Measurements from ENCODE around the gene HOXC11.

HOXC11 gene

GRCh38 chr12:54001283-54002187 lies 28.6 kb downstream of the HOXC11 start:
- no peak for TF ChIP-seq CTCF (IDR thresholded peaks at IDR 0.05)
- H3K27me3 ChIP-seq, result peaks cover 100% of the 10 kb centered on the region
- H3K36me3 ChIP-seq, result no peaks in the 10 kb centered on the region
- no peaks in the 10 kb centered on the region for H3K9me3 ChIP-seq
- peaks cover 5 to 17% of the 10 kb centered on the region in 2 experiments for H3K4me1 ChIP-seq (ENCODE audit: control insufficient read depth in 1 of 2, insufficient read depth in 1 of 2, low read depth in 1 of 2, low read length in 1 of 2)
- H3K4me3 ChIP-seq (ENCODE audit: low read depth in 1 of 2, low read length in 1 of 2), result no peak overlapping the region
- H3K27ac ChIP-seq, result no peak overlapping the region

GRCh38 chr12:54002278-54002914 lies 29.5 kb downstream of the HOXC11 start:
- H3K4me3 ChIP-seq (ENCODE audit: low read depth in 1 of 2, low read length in 1 of 2), result no peak overlapping the region
- H3K27ac ChIP-seq, result no peak overlapping the region
- no peaks in the 10 kb centered on the region for H3K36me3 ChIP-seq
- H3K9me3 ChIP-seq, result no peaks in the 10 kb centered on the region
- TF ChIP-seq CTCF (IDR thresholded peaks at IDR 0.05), result no peak
- H3K27me3 ChIP-seq, result peaks cover 100% of the 10 kb centered on the region
- H3K4me1 ChIP-seq (ENCODE audit: control insufficient read depth in 1 of 2, insufficient read depth in 1 of 2, low read depth in 1 of 2, low read length in 1 of 2), result peaks cover 13 to 25% of the 10 kb centered on the region in 2 experiments

GRCh38 chr12:54002915-54003389 lies 30.0 kb downstream of the HOXC11 start:
- H3K27ac ChIP-seq, result no peak overlapping the region
- H3K4me3 ChIP-seq (ENCODE audit: low read depth in 1 of 2, low read length in 1 of 2), result no peak overlapping the region
- peaks cover 100% of the 10 kb centered on the region for H3K27me3 ChIP-seq
- TF ChIP-seq CTCF (IDR thresholded peaks at IDR 0.05), result no peak
- no peaks in the 10 kb centered on the region for H3K36me3 ChIP-seq
- peaks cover 17 to 29% of the 10 kb centered on the region in 2 experiments for H3K4me1 ChIP-seq (ENCODE audit: control insufficient read depth in 1 of 2, insufficient read depth in 1 of 2, low read depth in 1 of 2, low read length in 1 of 2)
- H3K9me3 ChIP-seq, result no peaks in the 10 kb centered on the region

GRCh38 chr12:54003625-54004024 lies 30.7 kb downstream of the HOXC11 start:
- Histone ChIP-seq H3K4me3 (ENCODE audit: low read depth in 1 of 2, low read length in 1 of 2) (no peak overlapping the region), H3K9me3 (no peaks in the 10 kb centered on the region), H3K27ac (no peak overlapping the region), H3K36me3 (no peaks in the 10 kb centered on the region), H3K27me3 (peaks cover 100% of the 10 kb centered on the region), H3K4me1 (ENCODE audit: control insufficient read depth in 1 of 2, insufficient read depth in 1 of 2, low read depth in 1 of 2, low read length in 1 of 2) (peaks cover 17 to 29% of the 10 kb centered on the region in 2 experiments)
- no peak for TF ChIP-seq CTCF (IDR thresholded peaks at IDR 0.05)

GRCh38 chr12:54004063-54004840 lies 31.3 kb downstream of the HOXC11 start:
- Histone ChIP-seq H3K4me3 (ENCODE audit: low read depth in 1 of 2, low read length in 1 of 2) (no peak overlapping the region), H3K36me3 (no peaks in the 10 kb centered on the region), H3K27ac (no peak overlapping the region), H3K27me3 (peaks cover 100% of the 10 kb centered on the region), H3K4me1 (ENCODE audit: control insufficient read depth in 1 of 2, insufficient read depth in 1 of 2, low read depth in 1 of 2, low read length in 1 of 2) (peaks cover 18 to 32% of the 10 kb centered on the region in 2 experiments), H3K9me3 (no peaks in the 10 kb centered on the region)
- TF ChIP-seq CTCF (IDR thresholded peaks at IDR 0.05), result no peak
